Measurements from ENCODE around the gene NDOR1.
A peak's percentile ranks its signal among the peaks of the same experiment; 100 is the strongest.

The NDOR1 gene

DNA sequence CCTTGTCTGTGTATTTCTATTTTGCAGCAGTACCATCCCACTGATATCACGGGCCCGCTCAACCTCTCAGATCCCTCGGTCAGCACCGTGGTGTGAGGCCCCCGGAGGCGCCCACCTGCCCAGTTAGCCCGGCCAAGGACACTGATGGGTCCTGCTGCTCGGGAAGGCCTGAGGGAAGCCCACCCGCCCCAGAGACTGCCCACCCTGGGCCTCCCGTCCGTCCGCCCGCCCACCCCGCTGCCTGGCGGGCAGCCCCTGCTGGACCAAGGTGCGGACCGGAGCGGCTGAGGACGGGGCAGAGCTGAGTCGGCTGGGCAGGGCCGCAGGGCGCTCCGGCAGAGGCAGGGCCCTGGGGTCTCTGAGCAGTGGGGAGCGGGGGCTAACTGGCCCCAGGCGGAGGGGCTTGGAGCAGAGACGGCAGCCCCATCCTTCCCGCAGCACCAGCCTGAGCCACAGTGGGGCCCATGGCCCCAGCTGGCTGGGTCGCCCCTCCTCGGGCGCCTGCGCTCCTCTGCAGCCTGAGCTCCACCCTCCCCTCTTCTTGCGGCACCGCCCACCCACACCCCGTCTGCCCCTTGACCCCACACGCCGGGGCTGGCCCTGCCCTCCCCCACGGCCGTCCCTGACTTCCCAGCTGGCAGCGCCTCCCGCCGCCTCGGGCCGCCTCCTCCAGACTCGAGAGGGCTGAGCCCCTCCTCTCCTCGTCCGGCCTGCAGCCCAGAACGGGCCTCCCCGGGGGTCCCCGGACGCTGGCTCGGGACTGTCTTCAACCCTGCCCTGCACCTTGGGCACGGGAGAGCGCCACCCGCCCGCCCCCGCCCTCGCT is 37.5 kb upstream of the NDOR1 start:
- DNase-seq = no peak

DNA sequence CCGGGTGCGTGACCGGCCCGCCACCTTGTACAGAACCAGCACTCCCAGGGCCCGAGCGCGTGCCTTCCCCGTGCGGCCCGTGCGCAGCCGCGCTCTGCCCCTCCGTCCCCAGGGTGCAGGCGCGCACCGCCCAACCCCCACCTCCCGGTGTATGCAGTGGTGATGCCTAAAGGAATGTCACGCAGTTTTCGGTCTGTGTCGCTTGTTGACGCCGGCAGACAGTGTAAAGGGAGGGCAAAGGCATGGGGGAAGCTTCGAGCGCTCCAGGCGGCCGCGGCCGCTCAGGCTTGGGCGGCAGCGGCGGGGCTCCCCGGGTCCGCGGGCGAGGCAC is 37.0 kb upstream of the NDOR1 start:
- DNase-seq = no peak

DNA sequence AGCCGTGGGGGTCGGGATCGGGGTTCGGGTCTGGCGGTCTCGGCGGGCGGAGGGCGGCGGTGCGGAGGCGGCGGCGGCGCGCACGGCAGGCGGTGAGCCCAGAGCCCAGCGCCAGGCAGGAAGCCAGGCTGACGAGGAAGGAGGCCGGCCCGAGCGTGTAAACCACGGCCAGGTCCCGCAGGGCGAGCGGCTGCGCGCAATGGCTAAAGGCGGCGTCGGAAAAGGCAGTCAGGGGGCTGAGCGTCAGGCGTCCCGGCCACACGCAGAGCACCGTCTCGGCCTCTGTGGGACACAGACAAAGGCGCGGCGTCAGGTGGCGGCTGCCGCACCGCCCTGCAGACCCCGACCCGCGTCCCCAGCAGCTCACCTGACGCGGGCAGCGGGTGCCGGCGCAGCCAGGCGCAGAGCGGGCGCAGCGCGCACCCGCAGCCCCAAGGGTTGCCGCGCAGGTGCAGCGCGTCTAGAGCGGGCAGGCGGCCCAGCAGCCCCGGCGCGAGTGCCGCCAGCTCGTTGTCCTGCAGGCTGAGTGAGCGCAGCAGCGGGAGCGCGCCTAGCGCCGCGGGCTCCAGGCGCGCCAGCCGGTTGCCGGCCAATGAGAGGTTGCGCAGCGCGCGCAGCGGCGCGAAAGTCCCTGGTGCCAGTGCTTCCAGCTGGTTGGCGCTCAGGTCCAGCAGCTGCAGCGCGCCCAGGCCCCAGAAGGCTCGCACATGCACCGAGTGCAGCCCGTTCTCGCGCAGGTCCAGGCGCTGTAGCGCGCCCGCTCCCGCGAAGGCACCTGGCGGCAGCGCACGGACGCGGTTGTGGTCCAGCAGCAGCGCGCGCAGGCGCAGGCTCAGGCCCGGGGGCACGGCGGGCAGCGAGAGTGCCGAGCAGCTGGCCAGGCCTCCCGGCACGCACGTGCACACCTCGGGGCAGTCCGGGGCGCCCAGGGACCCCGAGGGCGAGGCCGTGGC is 36.3 kb upstream of the NDOR1 start:
- DNase-seq = peak; percentile 16

DNA sequence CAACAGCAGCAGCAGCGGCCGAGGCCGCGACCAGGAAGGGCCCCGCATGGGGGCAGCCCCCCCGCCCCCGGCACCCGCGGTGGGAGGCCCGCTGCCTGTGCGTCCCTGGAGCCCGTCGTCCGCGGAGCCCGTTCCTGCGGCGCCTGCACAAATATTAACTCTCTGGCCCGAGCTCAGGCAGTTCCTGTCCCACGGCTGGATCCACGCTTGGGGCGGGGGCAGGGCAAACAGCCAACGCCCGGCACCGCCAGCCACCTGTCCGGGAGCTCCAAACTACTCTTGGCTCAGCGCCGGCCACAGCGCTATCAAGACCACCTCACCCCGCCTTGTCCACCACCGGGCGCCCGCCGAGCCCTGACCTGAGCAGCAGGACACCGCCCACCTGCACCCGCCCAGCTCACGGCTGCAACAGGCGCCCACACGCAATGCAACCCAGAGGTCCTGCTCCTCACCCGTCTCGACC is 35.6 kb upstream of the NDOR1 start, which contains the start of gene LRRC26:
LRRC26 (minus strand) TSS at position 156 of the 463 bp plus-strand sequence; CDS start at position 48, 108 bp downstream.
- no peak for DNase-seq

DNA sequence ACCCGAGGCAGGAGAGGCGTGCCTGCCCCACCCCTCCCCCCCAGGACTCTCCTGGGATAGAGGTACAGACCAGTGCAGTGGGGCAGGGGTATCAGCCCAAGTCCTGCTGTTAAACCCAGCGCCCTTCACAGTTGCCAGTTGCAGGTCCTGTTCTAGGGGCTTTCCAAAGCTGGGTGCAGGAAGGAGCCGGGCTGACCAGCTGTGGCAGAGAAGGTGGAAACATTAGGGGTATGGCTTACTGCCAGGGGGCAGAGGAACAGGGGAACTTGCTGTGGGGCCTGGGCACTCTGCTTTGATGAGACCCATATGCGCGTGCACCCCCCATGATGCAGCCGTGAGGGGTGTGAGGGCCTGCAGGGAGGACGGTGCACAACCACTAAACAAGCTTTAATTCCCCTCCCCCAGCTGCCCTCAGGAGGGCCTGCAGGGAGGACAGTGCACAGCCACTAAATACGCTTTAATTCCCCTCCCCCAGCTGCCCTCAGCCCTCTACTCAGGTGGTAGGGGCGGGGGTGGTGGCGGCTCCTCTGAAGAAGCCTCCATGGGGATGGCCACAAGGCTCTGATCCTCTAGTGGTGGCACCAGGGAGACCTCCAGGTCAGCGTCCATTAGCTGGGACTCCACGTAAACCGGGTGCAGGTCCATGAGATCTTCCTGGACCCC is 34.9 kb upstream of the NDOR1 start:
- DNase-seq = no peak

DNA sequence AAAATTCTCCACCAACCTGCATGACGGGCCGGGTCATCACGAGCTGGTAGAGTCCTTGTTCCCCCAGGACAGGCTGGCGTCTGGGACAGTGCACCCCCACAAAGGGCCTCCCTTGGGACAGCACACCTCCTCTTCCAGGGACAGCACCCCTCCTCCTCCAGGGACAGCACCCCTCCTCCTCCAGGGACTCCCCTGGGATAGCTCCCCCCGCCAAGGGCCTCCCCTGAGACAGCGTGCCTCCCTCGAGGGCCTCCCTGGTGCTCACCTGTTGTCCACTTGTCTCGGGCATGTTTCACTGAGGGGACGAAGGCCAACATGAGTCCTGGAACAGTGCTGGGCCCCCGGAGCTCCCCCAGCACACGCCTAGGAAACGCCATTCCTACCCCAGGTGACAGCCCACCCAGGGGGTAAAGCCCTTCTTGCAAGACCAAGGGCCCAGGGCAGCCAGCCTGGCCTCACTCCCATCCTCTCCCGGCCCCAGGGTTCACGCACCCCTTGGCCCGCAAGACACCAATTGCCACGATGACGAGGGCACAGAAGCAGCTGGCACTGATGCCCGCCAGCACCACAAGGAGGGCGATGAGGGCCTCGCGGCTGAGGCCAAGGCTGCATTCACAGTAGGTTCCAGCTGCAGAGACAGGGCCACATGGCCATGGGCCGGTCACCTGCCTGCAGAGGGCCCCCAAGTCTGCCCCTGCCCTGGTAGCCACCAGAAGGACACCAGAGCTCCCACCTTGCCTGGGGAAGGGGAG is 34.2 kb upstream of the NDOR1 start:
- no peak for DNase-seq

DNA sequence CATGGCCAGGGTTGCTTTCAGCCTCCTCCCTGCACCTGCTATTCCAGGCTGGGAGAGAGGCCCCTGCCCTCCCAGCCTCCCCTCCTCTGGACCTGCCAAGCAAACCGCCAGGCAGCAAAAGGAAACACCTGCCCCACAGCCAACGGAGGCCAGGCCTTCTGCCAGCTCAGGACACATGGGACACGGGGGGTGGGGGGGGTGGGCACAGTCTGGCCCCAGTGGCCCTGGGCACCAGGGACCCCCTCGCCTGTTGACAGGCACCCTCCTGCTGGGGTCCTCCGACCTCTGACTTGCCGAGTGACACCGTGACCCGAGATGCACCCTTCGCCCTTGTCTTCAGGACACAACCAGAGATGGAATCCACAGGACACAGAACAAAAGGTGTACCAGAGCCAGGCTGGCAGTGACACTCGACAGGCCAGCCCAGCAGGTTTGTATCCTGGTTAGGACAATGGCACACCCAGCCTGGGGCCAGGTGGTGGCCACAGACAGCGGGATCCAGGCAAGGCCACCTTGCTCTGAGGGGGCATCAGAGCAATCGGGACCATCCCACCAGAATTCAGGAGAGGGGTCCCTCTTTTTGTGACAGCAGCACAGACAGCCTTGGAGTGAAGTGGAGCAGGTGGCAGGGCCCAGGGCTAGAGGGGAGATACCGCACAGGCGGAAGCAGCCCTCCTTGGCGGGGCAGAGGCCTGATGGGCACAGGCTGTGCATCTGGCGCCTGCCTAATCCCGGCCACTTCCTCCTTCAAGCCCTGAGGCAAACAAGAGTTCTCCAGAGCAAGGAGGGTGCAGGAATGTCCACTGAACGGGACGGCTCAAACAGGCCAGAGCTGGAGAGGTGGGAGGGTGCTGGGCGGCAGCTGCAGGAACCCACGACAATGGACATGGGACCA is 32.4 kb upstream of the NDOR1 start:
- no peak for DNase-seq

DNA sequence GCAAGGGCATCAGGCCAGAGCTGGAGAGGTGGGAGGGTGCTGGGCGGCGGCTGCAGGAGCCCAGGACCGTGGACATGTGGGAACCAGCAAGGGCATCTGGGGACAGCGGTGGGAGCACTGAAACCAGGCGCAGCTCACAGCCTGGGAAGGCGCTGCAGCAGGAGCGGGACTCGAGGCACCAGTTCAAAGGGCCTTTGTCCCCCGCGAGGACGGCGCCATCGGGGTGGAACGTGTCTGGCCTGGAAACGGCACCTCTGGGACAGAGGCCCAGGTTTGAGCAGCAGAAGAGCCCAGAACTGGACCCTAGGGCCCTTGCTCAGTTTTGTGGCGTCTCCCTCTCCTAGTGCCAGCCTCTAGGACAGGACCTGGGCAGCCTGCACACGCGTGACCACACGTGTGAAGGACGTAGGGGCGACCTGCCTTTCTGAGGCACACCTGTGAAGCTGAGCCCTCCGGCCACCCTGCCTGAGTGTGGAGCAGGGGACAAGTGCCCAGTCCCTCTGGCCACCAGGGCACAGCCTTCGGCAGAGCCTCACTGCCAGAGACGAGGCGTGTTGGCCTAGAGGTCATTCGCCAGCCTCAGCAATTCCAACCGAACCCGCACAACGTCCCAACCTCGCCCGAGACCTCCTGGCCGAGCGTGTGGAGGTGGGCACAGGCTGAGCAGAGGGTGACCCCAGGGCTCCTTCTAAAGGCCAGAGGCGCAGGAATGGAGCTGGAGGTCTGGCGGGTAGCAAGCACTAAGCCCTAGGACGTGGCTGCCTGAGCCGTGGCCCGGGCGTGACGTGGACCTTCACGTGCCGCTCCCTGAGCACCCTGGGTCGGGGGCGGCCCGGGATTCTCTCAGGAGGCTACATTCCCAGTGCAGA is 31.5 kb upstream of the NDOR1 start:
- DNase-seq = no peak

DNA sequence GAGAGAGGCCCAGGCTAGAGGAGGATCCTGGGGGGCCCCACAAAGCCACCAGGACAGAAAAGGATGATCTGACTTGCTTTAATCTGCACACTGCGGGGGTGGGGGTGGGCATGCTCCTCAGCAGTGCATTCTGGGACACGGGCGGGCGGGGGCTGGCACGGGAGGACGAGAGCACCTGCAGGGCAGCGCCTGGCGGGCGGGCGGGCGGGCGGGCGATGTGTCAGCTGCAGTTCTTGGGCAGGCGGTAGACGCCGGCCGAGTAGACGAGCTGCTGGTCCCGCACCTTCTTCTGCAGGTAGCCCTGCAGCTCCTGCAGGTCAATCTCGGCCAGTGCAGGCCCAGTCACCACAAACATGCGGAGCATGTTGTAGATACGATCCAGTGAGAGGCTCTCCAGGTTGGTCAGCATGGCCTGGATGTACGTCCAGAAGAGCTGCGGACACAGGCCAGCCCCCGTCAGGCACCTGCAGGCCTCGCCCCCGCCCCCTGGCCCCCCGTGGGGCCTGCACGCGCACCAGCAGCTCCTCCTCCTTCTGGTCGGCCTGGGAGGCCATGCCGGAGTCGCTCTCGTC is 30.7 kb upstream of the NDOR1 start:
- no peak for DNase-seq

DNA sequence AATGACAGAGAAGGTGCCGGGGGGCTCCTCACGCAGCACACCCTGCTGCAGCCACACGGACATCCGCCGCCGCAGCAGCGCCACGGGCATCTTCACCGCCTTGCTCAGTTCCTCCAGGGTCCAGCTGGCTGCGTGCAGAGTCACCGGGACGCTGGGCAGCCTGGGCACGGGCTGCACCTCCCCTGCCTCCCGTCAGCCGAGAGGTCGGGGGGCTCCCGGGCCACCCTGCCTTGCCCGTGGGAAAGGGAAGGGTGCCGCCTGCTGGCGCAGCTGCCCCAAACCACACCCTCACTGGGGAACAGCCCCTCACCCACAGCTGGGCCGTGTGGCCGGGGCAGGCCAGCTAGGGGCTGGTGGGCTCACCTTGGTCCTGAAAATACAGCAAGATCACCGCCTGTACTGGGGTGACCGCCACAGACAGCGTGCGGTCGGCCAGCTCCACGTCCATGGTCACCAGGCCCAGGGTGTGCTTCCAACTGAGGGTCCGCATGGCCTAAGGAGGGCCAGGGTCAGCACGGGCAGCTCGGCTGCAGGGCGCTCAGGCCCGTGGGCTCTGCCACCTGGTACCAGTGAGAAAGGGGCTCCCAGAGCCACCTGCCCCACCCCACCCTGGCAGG is 30.0 kb upstream of the NDOR1 start:
- DNase-seq = no peak

DNA sequence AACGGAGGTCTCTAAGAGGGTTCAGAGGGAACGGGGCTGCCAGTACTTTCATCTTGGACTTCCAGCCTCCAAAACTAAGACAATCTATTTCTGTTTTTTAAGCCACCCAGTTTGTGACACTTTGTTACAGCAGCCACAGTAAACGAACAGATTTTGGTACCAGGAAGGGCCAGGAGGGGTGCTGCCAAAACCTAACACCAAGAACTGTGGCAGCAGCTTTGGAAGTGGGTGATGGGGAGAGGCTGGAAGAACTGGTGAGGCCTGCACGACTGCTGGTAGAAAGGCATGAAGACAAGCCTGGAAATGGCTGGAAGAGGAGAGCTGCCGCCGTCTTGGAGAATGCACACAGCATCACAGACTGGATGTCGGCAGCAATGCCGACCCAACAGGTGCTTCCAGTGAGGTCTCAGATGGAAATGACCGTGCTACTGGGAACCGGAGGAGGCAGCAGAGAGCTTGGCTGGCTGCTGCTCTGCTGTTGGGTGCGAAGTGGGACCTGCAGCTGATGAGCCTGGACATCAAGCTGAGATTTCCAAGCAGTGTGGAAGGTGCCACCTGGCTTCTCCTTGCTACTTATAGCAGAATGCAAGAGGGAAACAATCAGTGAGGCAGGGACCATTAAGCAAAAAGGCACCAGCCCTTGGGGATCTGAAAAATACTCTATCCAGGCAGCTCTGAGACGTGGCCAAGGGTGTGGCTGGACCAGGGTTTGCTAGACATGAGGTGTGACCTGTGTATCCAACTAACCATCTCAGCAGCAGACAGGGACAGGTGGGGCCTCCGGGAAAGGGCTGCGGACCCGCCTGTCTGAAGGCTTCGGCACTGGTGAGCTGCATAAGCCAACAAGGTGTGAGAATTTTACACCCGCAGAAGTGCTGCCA is 29.0 kb upstream of the NDOR1 start:
- DNase-seq = no peak

DNA sequence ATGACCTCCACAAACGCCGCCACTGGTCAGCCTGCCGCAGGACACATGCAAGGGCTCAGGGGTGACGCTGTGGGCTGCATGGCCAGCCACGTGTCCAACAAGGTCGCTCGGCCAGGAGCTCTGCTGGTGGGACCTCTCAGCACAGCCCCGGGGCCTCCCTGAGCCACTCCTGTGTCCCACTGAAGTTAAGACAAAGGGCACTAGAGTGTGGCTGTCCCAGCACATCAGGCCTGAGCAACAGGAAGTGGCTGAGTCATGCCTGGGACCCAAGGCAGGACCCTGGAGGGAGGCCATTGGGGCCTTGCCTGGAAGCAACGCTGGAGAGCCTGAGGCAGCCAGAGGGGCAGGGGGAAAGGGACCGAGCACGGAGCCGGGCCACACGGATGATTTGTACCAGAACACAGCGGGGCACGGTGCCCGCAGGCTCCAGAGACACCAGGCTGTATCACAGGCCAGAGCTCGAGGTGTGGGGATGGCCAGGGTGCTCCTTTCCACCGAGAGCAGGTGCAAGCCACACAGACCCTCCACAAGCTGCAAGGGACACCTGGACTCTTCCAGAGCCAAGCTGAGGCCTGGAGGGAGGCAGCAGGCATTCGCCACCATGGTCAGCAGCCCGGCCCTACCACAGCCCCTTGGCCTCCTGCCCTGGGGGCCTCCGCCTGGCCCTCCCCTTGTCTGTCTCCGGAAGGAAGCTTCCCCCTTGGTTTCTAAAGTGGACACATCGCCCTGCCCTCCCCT is 27.1 kb upstream of the NDOR1 start:
- no peak for DNase-seq

DNA sequence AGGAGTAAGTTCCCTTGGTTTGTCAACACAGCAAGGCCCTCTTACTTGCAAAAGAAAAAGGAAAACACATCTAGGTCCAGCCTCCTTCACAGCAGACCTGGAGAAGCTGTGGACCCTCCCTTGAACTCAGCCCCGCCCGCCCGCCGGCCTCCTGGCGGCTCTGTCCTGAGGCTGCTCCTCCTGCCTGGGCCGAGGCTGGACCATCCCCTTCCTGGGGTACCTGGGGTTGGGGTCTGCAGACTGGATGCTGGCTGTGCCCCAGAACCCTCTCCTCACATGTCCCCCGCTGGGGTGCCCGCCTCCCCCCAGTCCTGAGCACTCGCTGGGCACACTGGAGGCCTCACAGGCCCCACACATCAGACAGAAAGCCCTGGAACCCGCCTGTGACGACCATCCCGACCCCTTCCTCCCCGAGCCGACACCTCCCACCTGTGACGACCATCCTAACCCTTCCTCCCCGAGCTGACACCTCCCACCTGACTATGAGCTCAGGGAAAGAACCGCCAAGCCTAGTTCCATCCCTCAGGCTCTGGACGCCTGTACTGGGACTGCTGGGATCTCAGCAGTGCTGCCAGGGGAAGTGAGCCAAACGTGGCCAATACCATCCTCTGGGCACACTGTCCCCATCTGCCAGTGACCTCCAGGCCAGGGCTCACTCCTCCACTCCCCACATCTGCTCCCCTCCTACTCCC is 26.4 kb upstream of the NDOR1 start:
- DNase-seq = no peak

DNA sequence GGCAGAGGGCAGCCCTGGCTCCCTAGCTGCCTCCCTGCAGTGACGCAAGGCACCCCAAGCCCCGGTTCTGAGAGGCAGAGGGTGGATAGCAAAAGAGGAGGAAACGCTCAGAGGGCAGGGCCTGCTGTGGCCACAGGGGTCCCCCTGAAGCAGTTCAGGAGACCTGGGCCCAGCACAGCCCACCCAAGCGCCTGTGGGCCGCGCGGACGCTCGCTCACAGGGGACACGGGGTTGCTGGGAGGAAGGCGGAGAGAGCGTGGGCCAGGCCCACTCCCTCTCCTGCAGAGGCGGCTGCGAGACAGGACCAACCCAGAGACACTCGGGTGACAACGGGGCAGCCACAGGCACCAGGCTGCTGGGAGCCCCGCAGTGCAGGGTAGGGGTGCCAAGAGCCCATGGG is 25.7 kb upstream of the NDOR1 start:
- DNase-seq = no peak

DNA sequence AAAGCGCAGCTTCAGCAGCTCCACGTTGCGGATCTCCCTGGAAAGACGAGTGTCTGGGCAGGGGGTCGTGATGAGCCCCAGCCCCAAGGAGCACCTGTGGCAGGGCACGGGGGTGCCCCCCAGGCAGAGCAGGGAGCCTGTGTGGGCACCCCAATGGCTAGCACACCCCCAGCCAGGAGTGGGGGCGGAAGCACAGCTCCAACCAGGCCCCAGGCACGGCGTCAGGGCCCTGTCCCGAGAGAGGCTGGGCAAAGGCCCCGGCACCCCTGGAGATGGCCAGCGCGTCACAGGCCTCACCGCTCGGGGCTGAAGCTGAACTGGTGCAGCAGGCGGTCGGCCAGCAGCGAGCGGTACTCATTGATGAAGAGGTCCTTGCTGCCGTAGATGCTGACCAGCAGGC is 25.0 kb upstream of the NDOR1 start:
- no peak for DNase-seq

DNA sequence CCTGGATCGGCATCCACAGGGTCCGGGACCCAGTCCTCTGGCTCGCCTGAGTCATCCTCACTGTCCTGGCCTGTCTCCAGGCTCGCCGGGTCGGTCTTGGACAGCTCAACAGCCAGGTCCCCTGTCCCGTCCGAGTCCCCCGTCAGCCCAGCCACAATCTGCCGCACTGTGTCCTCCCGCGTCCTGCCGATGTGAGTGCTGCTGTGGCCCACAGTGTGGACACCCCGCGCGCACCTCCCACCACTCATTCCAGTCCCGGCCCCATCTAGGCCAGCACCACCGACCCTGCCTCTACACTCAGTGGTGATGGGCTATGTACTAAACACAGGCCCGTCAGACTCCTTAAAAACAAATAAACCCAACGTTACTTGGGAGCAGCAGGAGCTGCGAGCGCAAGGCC is 23.8 kb upstream of the NDOR1 start:
- no peak for DNase-seq

DNA sequence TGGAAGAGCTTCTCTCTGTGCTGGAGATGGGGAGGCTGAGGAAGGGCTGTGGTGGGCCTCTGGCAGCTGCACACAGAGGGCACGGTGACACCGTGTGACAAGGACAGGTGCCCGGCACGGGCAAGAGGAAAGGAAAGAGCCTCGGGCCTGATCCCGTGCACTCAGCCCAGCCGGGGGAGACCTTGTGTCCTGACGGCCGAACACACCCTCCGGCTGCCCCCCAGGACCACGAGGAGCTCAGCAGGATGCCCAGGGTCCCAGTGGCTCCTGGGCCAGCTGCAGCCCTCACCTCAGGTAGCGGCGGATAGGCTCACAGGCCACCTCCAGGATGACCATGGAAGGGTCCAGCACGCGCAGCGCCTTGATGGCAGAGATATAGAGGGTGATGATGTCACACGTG is 22.7 kb upstream of the NDOR1 start:
- DNase-seq = no peak

Measured in T-helper 9 cell (primary cell).